Ureter (tissue), 1 donor: ENCODE results near the gene PADI3. TPM values are rescaled to one million over a fixed set of nuclear protein-coding genes. Genes with fewer than 3 reads are reported as not detected.

Source experiments
- total RNA-seq: library from RNA; stranded (reverse); gene quantifications from one replicate; pipeline ENCODE4 v1.2.4, GENCODE V29; 2023
- donor health status: DM: yes; HTN: yes; CAD: no.

PADI3 gene
- total RNA-seq, 1 donor from 2014 or later = 65.3 TPM

Other genes with a start within 250 kb of the PADI3 start
- gene ATP13A2, start 237.2 kb upstream of the PADI3 start, total RNA-seq = 33.7 TPM
- gene SDHB, start 195.1 kb upstream of the PADI3 start, total RNA-seq = 64.1 TPM
- 1.8 TPM for gene PADI2, start 129.6 kb upstream of the PADI3 start, total RNA-seq
- gene PADI1, start 44.0 kb upstream of the PADI3 start, total RNA-seq = 0.86 TPM
- 0.23 TPM for gene PADI4, start 59.1 kb downstream of the PADI3 start, total RNA-seq
- gene PADI6, start 123.1 kb downstream of the PADI3 start, total RNA-seq = not detected
- gene RCC2, start 190.6 kb downstream of the PADI3 start, total RNA-seq = 85.2 TPM